Breast epithelium (tissue), 3 donors: Measurements from ENCODE around the gene PPTC7.

Source experiments
- CTCF ChIP-seq, 3 donors: fragments of 450-650 bp; IDR thresholded peaks; one replicate each; pipeline ENCODE4 v1.5.1; 2016 to 2017; ENCODE audit warnings: antibody characterized with exemption in 3 of 3, mild to moderate bottlenecking in 3 of 3, moderate library complexity in 3 of 3
- POLR2AphosphoS5 ChIP-seq, 3 donors: sonication (generic); formaldehyde crosslinking; IDR thresholded peaks; one replicate each; pipeline ENCODE4 v1.6.1; 2017; ENCODE audit warnings: antibody characterized with exemption in 3 of 3

GRCh38 chr12:110548678-110549077 is 34.4 kb downstream of the PPTC7 start:
- TF ChIP-seq CTCF (IDR thresholded peaks at IDR 0.05) (no peak), POLR2AphosphoS5 (IDR thresholded peaks at IDR 0.05) (no peak)
